GM21390 (cell line): Measurements from ENCODE around the gene CDCA7.
"Not testable (repeated sequence)": the region's sequence is repeated elsewhere in the genome, so short reads cannot be mapped to it uniquely, and the experiment has no call there.

Source experiments
- ATAC-seq: cut with Tn5 transposase; IDR thresholded peaks from one replicate; pipeline ENCODE4 v1.9.1; 2021; ENCODE audit not compliant: unreplicated experiment

The CDCA7 gene

DNA sequence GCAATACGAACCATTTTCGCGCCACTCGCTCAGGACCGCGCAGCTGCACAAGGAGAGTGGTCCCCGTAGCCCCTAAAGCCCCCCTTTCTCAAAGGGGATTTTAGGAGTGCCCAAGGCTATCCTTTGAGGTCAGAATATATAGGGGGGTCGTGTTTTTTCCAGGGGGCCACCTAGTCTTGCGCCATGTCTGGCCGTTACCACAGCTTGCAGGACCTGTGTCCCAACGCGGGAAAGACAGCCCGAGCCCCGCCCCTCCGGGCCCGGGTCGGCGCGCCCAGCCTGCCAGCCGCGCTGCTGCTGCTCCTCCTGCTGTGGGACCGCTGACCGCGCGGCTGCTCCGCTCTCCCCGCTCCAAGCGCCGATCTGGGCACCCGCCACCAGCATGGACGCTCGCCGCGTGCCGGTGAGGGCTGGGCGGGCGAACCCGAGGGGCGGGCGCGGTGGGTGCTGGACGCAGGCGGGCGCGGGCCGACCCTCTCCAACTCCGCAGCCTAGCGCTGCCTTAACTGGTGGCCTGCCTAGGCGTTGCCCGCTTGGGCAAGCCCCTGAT lies at the start of gene CDCA7:
Gene CDCA7 (plus strand): TSS at position 291 of the 550 bp plus-strand sequence. CDS start 92 bp downstream, at position 383.
- peak; percentile 56 for ATAC-seq

DNA sequence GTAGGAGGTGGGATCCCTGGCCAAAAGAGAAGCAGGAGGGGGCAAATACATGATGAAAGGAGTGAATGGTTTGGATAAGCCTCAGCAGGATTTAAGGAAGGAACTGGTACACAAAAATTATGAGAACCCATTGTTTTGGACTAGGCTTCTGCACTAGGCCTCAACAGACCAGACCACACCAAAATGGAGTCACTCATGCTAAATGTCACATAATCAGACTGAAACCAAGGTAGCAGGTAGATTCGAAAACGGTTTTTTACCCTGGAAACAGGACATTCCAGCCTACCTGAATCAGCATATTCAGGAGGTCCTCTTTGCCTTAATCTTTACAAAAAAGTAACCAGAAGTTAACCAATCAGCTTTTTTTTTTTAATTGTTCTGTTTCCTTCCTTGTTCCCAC lies 49.4 kb upstream of the CDCA7 start:
- no peak for ATAC-seq

DNA sequence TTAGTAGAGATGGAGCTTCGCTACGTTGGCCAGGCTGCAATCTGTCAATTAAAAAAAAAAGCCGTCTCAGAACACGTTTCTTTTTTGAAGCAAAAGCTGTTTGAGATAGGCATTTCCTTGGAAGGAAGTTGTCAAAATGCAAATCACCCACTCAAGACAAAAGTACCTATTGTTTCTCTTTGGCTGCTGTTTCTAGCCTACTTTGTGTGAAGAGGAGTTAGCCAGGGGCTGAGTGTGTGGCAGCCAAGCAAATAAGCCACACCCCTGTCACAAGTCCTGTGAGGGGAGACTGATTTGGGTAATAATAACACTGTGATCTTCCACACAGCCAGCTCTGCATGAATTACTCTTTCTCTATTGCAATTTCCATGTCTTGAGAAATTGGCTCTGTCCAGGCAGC lies 47.4 kb upstream of the CDCA7 start:
- ATAC-seq: peak; percentile 91

DNA sequence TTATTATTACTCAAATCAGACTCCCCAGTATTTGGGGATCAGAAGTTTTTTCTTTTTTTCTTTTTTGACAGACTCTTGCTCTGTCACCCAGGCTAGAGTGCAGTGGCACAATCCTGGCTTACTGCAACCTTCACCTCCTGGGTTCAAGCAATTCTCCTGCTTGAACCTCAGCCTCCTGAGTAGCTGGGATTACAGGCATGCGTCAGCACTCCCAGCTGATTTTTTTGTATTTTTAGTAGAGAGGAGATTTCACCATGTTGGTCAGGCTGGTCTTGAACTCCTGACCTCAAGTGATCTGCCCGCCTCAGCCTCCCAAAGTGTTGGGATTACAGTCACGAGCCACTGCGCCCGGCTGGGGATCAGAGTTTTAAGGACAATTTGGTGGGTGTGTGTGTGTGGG lies 45.3 kb upstream of the CDCA7 start:
- not testable (repeated sequence) for ATAC-seq

DNA sequence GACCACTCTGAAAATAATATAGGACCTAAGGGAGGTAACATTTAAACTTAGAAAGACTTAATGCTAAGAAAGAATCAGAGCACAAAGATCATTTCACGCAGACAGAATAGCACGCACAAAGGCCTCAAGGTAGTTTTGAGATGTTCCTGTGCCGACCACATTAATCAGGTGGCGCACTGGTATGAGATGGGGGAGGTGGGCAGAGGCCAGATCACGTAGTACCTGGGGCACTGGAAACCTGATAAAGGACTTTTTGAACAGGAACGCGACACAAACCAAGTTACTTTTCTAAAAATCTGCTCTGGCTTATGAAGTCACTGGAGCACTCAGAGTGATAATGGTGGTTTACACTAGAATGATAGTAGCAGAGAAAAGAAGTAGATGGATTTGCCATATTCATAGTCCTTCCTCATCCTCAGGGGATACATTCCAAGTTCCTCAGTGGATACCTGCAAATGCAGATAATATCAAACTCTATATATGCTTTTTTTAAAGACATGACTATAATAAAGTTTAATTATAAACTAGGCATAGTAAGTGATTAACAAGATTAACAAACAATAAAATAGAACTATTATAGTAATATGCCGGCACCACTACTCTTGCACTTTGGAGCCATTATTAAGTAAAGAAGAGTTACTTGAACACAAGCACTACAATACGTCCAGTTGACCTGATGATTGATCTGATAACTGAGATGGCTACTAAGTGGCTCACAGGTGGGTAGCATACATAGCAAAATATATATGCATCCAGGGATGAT lies 42.6 kb upstream of the CDCA7 start:
- no peak for ATAC-seq

DNA sequence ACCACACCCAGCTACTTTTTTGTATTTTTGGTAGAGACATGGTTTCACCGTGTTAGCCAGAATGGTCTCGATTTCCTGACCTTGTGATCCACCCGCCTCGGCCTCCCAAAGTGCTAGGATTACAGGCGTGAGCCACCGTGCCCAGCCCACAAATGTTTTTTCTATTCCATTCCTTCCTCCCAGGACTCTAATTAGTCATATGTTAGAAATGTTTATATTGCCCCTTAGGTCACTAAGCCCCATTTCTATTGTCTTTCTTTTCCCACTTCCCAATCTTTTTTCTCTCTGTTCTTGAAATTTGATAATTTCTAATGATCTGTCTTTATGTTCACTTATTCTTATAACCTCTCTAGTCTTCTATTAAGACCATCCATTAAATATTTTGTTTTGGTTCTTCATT lies 31.3 kb upstream of the CDCA7 start:
- ATAC-seq: no peak

DNA sequence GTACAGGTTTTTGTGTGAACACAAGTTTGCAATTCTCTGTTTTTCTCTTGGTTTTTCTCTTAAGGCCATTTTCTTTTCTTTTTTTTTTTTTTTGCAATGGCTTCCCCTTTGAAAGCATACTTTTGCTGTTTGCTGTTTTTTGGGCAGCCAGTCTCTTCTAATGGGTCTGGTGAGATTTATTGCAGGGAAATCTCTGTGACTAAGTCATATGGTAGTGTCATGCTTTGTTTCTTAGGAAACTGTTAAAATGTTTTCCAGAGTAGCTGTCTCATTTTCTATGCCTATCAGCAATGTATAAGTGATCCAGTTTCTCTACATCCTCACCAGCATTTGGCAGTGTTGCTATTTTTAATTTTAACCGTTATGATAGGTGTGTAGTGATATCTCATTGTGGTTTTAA lies 27.9 kb upstream of the CDCA7 start:
- no peak for ATAC-seq

DNA sequence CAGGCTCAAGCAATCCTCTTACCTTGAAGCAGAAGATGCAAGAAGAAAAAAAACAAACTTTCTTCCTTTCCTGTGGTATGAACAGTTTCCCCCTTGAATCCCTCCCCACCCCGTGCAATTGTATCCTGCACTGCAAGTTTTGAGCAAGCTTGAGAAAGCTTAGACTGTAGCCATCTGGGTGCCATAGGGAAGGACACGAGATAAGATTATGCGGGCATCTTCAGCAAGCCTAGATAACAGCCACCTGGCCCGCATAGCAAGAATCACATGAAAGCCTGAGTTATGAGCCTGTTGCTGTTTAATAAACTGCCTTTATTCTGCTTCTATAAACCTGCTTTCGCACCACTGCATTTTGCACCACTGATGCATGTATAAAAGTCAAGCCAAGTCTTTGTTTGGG lies 27.3 kb upstream of the CDCA7 start:
- ATAC-seq: no peak

DNA sequence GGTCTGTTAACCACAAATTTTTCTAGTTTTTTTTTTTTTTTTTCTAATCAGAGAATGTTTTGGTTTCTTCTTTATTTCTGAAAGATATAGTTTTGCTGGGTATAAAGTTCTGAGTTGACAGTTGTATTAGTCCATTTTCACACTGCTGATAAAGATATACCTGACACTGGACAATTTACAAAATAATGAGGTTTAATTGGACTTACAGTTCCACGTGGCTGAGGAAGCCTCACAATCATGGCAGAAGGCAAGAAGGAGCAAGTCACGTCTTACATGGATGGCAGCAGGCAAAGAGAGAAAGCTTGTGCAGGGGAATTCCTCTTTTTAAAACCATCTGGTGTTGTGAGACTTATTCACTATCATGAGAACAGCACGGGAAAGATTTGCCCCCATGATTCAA lies 21.7 kb upstream of the CDCA7 start:
- ATAC-seq: not testable (repeated sequence)

DNA sequence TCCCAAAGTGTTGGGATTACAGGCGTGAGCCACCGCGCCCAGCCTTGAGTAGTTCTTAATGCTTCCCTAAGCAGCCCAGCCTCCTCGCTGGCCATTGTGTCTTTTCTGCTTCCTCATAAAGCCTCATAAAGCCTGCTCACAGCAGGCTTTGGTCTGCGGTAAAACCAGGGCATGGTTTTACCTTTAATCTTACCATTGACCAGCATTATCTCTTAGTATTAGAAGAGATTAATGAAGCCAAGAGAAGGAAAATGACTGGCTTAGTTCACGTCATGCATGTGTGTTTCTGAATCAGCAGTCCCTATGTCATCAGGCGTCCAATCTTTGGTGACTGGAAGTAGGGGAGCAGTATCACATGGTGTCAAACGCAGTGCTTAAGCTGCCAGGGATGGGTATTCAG lies 14.9 kb upstream of the CDCA7 start:
- no peak for ATAC-seq

DNA sequence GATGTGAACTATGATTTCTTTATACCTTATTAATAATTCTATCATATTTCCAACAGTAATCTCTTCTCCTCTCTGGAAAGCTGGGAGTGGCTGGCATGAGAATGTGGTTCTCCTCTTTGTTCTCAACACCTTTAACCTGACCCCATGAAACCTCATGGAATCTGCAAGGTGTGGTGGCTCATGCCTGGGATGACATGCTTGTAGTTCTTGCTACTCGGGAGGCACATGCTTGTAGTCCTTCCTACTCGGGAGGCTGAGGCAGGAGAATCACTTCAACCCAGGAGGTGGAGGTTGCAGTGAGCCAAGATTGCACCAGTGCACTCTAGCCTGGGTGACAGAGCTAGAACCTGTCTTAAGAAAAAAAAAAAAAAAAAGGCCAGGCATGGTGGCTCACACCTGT lies 10.8 kb upstream of the CDCA7 start:
- ATAC-seq: no peak

DNA sequence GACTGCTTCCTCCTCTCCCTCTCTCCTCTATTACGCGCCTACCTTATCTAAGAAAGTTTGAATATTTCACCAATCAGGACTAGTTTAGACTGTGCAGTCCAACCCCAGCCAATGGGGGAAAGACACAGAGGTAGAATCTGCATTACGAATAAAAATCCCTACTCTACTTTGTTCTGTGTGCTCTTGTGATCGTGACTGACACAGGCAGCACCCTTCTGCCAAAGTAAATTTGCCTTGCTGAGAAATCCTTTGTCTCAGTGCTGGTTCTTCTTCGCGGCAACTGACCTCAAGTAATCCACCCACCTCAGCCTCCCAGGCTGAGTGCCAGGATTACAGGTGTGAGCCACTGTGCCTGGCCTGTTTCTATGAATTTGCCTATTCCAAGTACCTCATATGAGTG lies 8.6 kb upstream of the CDCA7 start:
- no peak for ATAC-seq

DNA sequence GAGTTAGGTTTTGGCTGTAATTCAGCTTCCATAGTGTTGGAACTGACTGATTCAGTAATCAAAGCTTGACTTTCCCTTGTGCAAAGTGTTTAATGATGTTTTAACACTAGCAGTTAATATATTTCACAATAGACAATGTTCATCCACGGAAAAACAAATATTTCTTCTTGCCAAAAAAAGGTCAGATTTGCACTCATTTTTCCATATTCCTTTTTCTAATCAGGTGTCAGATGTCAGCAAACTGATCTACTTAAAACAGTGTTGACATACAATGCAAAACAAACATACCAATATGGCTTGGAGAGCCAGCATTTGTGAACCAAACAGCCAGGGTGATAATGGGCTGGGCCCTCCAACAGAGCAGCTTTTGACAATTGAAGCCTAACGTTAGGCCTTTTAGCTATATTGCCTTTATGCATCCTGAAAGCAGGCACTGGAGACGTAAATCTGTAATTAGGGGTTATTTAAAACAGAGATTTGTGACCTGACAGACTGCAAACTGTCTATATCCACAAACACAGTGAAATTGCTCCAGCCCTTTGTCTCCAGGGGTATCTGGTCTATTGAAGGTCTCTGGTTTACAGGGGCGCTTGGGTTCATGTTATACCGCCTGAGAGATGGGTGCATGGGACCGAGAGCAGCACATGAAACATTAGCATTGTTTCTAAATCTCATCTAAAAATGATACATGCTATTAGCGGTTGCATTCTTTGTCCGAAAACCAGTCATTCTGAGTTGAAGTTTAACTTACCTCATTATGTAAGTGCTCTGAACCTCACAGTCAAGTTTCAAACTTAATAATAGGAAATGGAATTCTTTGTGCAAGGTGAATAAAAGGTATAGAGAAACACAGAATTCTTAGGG lies 7.1 kb upstream of the CDCA7 start:
- ATAC-seq: no peak

DNA sequence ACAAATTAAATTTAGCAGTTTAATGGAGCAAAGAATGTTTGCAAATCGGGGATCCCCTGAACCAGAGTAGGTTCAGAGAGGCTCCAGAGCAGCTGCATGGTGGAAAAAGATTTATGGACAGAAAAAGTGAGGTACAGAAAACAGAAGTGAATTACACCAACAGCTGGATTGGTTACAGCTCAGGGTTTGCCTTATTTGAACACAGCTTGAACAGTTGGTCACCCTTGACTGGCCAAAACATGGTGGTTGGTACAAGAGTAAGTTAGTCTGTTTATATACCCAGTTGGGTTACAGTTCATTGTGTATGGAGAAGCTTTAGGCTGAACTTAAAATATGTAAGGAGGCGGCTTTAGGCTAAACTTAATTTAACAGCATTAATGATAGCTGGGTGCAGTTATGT lies 5.4 kb upstream of the CDCA7 start:
- no peak for ATAC-seq

DNA sequence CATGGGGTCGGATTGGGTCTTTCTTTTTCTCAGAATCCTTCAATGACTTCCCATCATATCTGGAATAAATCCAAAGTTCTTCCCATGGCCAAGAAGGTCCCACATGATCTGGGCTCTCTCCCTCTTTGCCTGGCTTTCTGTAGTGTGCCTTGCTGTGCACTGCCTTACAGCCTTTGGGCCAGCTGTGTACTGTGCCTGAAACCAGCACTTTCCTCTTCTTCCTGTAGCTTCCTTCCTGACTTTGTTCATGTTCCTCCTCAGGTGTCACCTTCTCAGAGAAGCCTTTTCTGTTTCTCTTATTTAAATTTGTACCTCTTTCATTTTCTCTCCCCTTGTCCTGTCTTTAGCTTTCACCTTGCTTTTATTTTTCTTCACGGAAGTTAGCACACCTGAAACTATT lies 4.3 kb upstream of the CDCA7 start:
- no peak for ATAC-seq

DNA sequence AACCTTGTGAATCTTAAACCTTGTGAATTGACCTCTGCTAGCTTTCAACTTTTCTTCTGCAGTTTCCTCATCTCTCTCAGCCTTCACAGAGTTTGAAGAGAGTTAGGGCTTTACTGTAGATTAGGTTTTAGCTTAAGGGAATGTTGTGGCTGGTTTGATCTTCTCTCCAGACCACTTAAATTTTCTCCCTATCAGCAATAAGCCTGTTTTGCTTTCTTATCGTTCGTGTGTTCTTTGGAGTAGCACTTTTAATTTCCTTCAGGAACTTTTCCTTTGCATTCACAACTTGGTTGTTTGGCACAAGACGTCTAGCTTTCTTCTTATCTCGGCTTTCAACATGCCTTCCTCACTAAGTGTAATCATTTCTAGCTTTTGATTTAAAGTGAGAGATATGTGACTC lies 2.8 kb upstream of the CDCA7 start:
- ATAC-seq: no peak

DNA sequence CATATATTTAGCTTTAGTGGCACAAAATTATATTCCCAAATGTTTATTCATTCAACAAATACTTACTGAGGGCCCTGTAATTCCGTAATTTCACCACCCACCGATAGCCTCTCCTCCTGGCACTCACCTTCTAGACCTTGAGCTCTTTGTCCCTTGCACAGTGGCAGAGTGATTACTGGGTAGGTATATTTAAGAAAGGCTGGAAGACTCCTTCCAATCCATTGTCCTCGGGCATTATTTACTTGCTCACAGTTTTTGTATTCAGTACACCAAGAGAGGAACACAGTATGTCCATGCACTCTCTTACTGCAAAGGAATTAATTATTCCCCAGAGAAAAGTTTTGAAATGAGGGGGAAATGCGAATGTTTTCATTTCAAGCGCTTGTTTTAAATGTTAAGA lies 1.1 kb upstream of the CDCA7 start:
- no peak for ATAC-seq

DNA sequence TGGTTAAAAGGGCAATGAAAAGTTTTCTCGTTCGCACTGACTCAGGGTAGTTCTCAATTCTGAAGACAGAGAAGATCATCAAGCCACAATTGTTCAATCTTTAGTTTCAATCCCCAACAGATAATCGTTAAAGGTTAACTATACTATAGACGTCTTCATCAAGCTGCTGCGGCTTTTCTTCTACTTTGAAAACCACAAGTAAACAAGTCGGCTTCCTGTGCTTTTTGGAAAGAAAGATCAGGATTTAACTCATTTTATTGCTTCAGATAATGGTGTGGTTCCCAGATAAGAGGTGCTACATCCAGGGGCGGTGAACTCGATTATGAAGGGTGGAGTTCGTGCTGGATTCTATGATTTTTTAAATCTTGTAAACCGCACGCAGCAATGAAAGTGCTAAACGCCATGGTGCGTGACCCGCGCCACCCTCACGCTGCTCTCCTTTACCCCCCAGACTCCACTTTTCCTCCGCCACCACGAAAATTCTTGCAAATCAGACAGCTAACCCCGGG lies 545 bp upstream of the CDCA7 start:
- ATAC-seq: peak; percentile 52

DNA sequence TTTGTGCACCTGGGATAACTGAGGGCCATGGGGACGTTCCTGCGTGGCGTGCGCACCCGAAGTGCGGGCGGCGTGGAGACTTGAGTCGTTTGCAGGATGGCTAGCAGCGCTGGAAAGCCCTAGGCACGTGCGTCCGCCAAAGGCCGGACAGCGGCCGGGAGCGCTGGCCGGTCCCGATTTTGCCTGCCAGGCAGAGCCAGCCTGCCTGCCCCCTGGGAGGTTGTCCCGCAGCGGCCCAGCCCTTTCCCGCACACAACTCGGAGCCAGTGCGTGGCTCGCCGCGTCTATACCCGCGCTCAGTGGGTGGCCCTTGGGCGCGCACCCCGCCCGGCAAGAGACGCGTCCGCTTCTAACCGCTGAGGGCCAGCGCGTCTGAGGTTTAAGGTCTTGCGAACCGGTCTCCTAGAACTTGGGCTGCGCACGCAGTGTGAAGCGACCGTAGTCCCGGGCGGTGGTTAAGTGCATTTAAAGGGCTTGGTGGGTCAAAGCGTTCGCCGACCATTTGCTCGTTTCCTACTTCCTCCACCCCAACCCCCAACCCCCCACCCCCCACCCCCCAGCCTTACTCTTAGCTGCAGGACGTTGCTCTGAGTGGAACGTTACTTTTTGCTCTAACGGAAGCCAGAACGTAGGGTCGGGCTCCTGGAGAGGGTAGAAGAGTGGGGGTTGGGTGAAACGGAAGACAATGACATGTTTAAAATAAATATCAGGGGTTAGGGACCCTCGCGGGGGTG lies 627 bp downstream of the CDCA7 start:
- peak; percentile 24 for ATAC-seq

DNA sequence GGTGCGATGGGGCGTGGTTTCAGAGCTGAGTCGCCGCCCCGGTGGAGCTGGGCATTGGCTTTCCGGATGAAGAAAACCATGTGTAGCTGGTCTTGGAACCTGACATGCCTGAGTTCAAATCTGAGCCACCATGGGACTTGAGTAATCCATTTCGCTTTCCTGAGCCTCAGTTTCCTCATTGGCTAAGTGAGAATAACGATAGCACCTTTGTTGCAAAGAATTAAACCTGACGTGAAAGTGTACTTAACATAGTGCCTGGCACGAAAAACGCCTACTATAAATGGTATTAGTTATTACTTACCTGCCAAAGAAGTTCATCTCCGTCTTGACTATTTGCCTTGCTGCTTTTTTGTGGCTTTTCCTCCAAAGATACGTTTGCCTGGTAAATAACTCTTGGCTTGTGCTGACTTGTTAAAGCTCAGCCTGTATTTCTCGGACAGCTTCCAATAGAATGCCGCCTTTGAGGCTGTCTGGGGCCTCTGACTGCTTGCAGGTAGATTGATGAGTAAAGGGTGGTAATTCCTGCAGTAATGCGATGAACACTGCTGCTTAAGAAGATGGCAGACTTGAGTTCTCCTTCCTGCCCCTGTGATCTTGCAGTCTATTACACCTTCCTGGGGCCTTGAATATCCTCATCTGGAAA lies 1.3 kb downstream of the CDCA7 start:
- ATAC-seq: no peak

DNA sequence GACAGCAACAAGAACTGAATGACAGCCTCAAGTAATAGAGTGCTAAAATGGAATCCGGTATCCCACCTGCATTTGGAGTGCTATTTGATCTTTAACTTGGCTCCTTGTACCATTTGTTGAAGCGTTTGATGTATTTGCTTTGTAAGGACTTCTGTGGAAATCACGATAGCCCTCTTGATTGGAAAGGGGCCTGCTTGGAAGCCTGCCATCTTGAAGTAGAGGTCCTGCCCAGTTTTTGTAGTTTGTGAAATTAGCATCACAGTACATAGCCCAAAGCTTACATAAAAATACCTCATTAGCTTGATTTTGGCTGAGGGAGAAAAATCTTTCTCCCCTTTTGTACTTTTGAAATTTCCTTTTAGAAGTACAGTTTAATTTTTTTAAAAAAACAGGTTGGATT lies 2.7 kb downstream of the CDCA7 start:
- no peak for ATAC-seq
